Epithelial cell of prostate (primary cell): ENCODE measurements around the gene HAVCR2.
"Not testable (repeated sequence)": the region's sequence is repeated elsewhere in the genome, so short reads cannot be mapped to it uniquely, and the experiment has no call there.

ENCODE experiments used
- DNase-seq: peaks from one replicate; pipeline ENCODE4 v3.0.0-alpha.2; 2011; ENCODE audit warnings: low read depth, low spot score
- H3K27ac ChIP-seq: fragments of 450-650 bp; 2 replicates; pipeline ENCODE4 v1.5.1; 2017; ENCODE audit warnings: mild to moderate bottlenecking

HAVCR2 gene

GRCh38 chr5:157100140-157100679 lies 8.6 kb downstream of the HAVCR2 start:
- H3K27ac ChIP-seq = no peak overlapping the region
- DNase-seq = no peak

- no peak for DNase-seq
- no peak overlapping the region for H3K27ac ChIP-seq
These were observed 20.4 kb downstream of the HAVCR2 start for GRCh38 chr5:157088342-157088990.

GRCh38 chr5:157086751-157087359 lies 22.0 kb downstream of the HAVCR2 start:
- no peak for DNase-seq
- H3K27ac ChIP-seq = no peak overlapping the region

- no peak for DNase-seq
- no peak overlapping the region for H3K27ac ChIP-seq
These were observed 22.9 kb downstream of the HAVCR2 start for GRCh38 chr5:157085930-157086329.

- DNase-seq = no peak
- H3K27ac ChIP-seq = no peak overlapping the region
These were observed 28.6 kb downstream of the HAVCR2 start for GRCh38 chr5:157080286-157080685.

- no peak overlapping the region for H3K27ac ChIP-seq
- DNase-seq = peak; percentile 14
These were observed 32.3 kb downstream of the HAVCR2 start for GRCh38 chr5:157076558-157076957.

GRCh38 chr5:157072508-157072907 lies 36.3 kb downstream of the HAVCR2 start:
- no peak for DNase-seq
- no peak overlapping the region for H3K27ac ChIP-seq

GRCh38 chr5:157069949-157070348 lies 38.9 kb downstream of the HAVCR2 start:
- DNase-seq = no peak
- no peak overlapping the region for H3K27ac ChIP-seq

- H3K27ac ChIP-seq = no peak overlapping the region
- DNase-seq = no peak
These were observed 40.1 kb downstream of the HAVCR2 start for GRCh38 chr5:157068785-157069184.

- DNase-seq = no peak
- H3K27ac ChIP-seq = no peak overlapping the region
These were observed 40.5 kb downstream of the HAVCR2 start for GRCh38 chr5:157068339-157068738.

- no peak overlapping the region for H3K27ac ChIP-seq
- DNase-seq = no peak
These were observed 41.8 kb downstream of the HAVCR2 start for GRCh38 chr5:157067005-157067404.

GRCh38 chr5:157066080-157066479 lies 42.8 kb downstream of the HAVCR2 start:
- no peak for DNase-seq

GRCh38 chr5:157063776-157064430 lies 44.9 kb downstream of the HAVCR2 start:
- DNase-seq = no peak
- H3K27ac ChIP-seq = no peak overlapping the region

More at GRCh38 chr5:157066080-157066479, 42.8 kb downstream of the HAVCR2 start:
- H3K27ac ChIP-seq = no peak overlapping the region

- H3K27ac ChIP-seq = no peak overlapping the region
- no peak for DNase-seq
These were observed 49.0 kb downstream of the HAVCR2 start for GRCh38 chr5:157059891-157060290.

- DNase-seq = no peak
These were observed 49.7 kb downstream of the HAVCR2 start, which contains the start of gene HAVCR1 for GRCh38 chr5:157059093-157059539. HAVCR1 (minus strand) TSS chr5:157059116; CDS start chr5:157057943, 1,173 bp downstream.

GRCh38 chr5:157057459-157058370 lies 51.1 kb downstream of the HAVCR2 start:
- H3K27ac ChIP-seq = no peak overlapping the region
- no peak for DNase-seq

More at GRCh38 chr5:157059093-157059539, 49.7 kb downstream of the HAVCR2 start, which contains the start of gene HAVCR1:
- H3K27ac ChIP-seq = no peak within 1 kb of the TSS

GRCh38 chr5:157056848-157057247 lies 52.0 kb downstream of the HAVCR2 start:
- not testable (repeated sequence) for DNase-seq, H3K27ac ChIP-seq

- no peak for DNase-seq
- H3K27ac ChIP-seq = no peak overlapping the region
These were observed 57.1 kb downstream of the HAVCR2 start for GRCh38 chr5:157051604-157052245.

- no peak overlapping the region for H3K27ac ChIP-seq
- DNase-seq = no peak
These were observed 58.8 kb downstream of the HAVCR2 start for GRCh38 chr5:157050050-157050449.
